ENCODE measurements around the gene IQSEC2. TPM values are rescaled to one million over a fixed set of nuclear protein-coding genes. Genes with fewer than 3 reads are reported as not detected.

IQSEC2 gene
- total RNA-seq, 2 donors from 2014 or later = 19.8 to 38.7 TPM

- Histone ChIP-seq H3K9me3 (no peaks in the 10 kb centered on the region), H3K27me3 (replicated peaks; ENCODE audit: insufficient read depth) (no peaks in the 10 kb centered on the region), H3K27ac (no peak overlapping the region), H3K4me3 (no peak overlapping the region), H3K36me3 (no peaks in the 10 kb centered on the region), H3K4me1 (replicated peaks) (no peaks in the 10 kb centered on the region)
- no CpG with 5 or more reads among the region's 1 CpG for WGBS
- intact Hi-C loops (cut with DNase I) = no loop called here
- TF ChIP-seq CTCF (IDR thresholded peaks at IDR 0.05) (no peak), POLR2AphosphoS5 (IDR thresholded peaks at IDR 0.05) (no peak), POLR2A (IDR thresholded peaks at IDR 0.05) (no peak)
- DNase-seq (ENCODE audit: low spot score) = no peak
Measured at GRCh38 chrX:53249408-53250042, 31.9 kb downstream of the IQSEC2 start.

- Histone ChIP-seq H3K4me1 (replicated peaks) (no peaks in the 10 kb centered on the region), H3K36me3 (no peaks in the 10 kb centered on the region), H3K4me3 (no peak overlapping the region), H3K27me3 (replicated peaks; ENCODE audit: insufficient read depth) (no peaks in the 10 kb centered on the region), H3K27ac (no peak overlapping the region), H3K9me3 (no peaks in the 10 kb centered on the region)
- intact Hi-C loops (cut with DNase I) = no loop called here
- WGBS = 89% methylated on average over 6 of the region's 10 CpGs
- no peak for DNase-seq (ENCODE audit: low spot score)
- no peak for TF ChIP-seq CTCF (IDR thresholded peaks at IDR 0.05)
- TF ChIP-seq POLR2AphosphoS5 (IDR thresholded peaks at IDR 0.05) = no peak
- no peak for TF ChIP-seq POLR2A (IDR thresholded peaks at IDR 0.05)
Measured at GRCh38 chrX:53247928-53248327, 33.5 kb downstream of the IQSEC2 start.

- no peak for DNase-seq (ENCODE audit: low spot score)
- intact Hi-C loops (cut with DNase I) = no loop called here
- 85% methylated on average over 2 of the region's 2 CpGs for WGBS
- Histone ChIP-seq H3K27me3 (replicated peaks; ENCODE audit: insufficient read depth) (no peaks in the 10 kb centered on the region), H3K9me3 (no peaks in the 10 kb centered on the region), H3K27ac (no peak overlapping the region), H3K4me1 (replicated peaks) (no peaks in the 10 kb centered on the region), H3K36me3 (no peaks in the 10 kb centered on the region), H3K4me3 (no peak overlapping the region)
- TF ChIP-seq POLR2A (IDR thresholded peaks at IDR 0.05) (no peak), CTCF (IDR thresholded peaks at IDR 0.05) (no peak), POLR2AphosphoS5 (IDR thresholded peaks at IDR 0.05) (no peak)
Measured at GRCh38 chrX:53246231-53246630, 35.2 kb downstream of the IQSEC2 start.

GRCh38 chrX:53244610-53245009 lies 36.8 kb downstream of the IQSEC2 start:
- WGBS = 88% methylated on average over 1 of the region's 1 CpG
- TF ChIP-seq POLR2A (IDR thresholded peaks at IDR 0.05) (no peak), POLR2AphosphoS5 (IDR thresholded peaks at IDR 0.05) (no peak), CTCF (IDR thresholded peaks at IDR 0.05) (no peak)
- H3K9me3 ChIP-seq = no peaks in the 10 kb centered on the region
- H3K4me1 ChIP-seq (replicated peaks) = no peaks in the 10 kb centered on the region
- no peaks in the 10 kb centered on the region for H3K36me3 ChIP-seq
- no peaks in the 10 kb centered on the region for H3K27me3 ChIP-seq (replicated peaks; ENCODE audit: insufficient read depth)
- H3K4me3 ChIP-seq = no peak overlapping the region
- intact Hi-C loops (cut with DNase I) = no loop called here
- H3K27ac ChIP-seq = no peak overlapping the region
- DNase-seq (ENCODE audit: low spot score) = no peak

- 94% methylated on average over 3 of the region's 4 CpGs for WGBS
- Histone ChIP-seq H3K36me3 (no peaks in the 10 kb centered on the region), H3K9me3 (no peaks in the 10 kb centered on the region), H3K27me3 (replicated peaks; ENCODE audit: insufficient read depth) (no peaks in the 10 kb centered on the region), H3K4me1 (replicated peaks) (no peaks in the 10 kb centered on the region), H3K4me3 (no peak overlapping the region), H3K27ac (no peak overlapping the region)
- DNase-seq (ENCODE audit: low spot score) = no peak
- intact Hi-C loops (cut with DNase I) = no loop called here
- no peak for TF ChIP-seq POLR2A (IDR thresholded peaks at IDR 0.05)
- TF ChIP-seq POLR2AphosphoS5 (IDR thresholded peaks at IDR 0.05) = no peak
- TF ChIP-seq CTCF (IDR thresholded peaks at IDR 0.05) = no peak
Measured at GRCh38 chrX:53242310-53242709, 39.1 kb downstream of the IQSEC2 start.
